Cardiac muscle cell (in vitro differentiated cells and primary cell): ENCODE results near the gene ZFR2. TPM values are rescaled to one million over a fixed set of nuclear protein-coding genes. Genes with fewer than 3 reads are reported as not detected.

Experiments used
- DNase-seq, 2 donors: peaks; one replicate each; pipeline versions ENCODE4 v3.0.0 to v3.0.0-alpha.2; 2010 to 2017; ENCODE audit warnings: low read depth in 1 of 2, low spot score in 1 of 2
- H3K27ac ChIP-seq: fragments of 200-600 bp; sonication (generic); 2 replicates; pipeline ENCODE4 v1.5.1; 2016
- H3K27me3 ChIP-seq: fragments of 200-600 bp; sonication (generic); 2 replicates; pipeline ENCODE4 v1.6.0; 2016; ENCODE audit warnings: control low read depth
- H3K36me3 ChIP-seq: fragments of 200-600 bp; sonication (generic); 2 replicates; pipeline ENCODE4 v1.5.1; 2016; ENCODE audit warnings: control low read depth
- H3K4me1 ChIP-seq: fragments of 200-600 bp; sonication (generic); 2 replicates; pipeline ENCODE4 v1.8.1; 2017; ENCODE audit warnings: low read depth, mild to moderate bottlenecking, mixed run types
- H3K4me3 ChIP-seq: fragments of 200-600 bp; sonication (generic); 2 replicates; pipeline ENCODE4 v1.5.1; 2016; ENCODE audit warnings: mild to moderate bottlenecking
- H3K9me3 ChIP-seq: fragments of 200-600 bp; sonication (generic); 2 replicates; pipeline ENCODE4 v1.5.1; 2017; ENCODE audit warnings: low read depth, mild to moderate bottlenecking, control low read depth
- polyA plus RNA-seq: library from polyadenylated mRNA; unstranded; fragments of >200 nt; fragmentation: Nextera tagmentation; extraction: Ambion mirVana; gene quantifications from 2 replicates; pipeline ENCODE4 v1.2.1, GENCODE V29; 2016
- total RNA-seq: library from RNA; depleted of rRNA; stranded (reverse); fragments of >200 nt; gene quantifications from 2 replicates; pipeline ENCODE4 v1.2.3, GENCODE V29; 2016
- TF ChIP-seq, protein P1 (sequence below): IDR thresholded peaks from 2 replicates; pipeline ENCODE4 v1.5.1; 2012; ENCODE audit warnings: low read depth, mild to moderate bottlenecking, low read length

The ZFR2 gene
- total and polyA plus RNA-seq, 2 experiments from 2014 or later = 18.8 to 44.7 TPM

GRCh38 chr19:3776479-3777040 lies 92.3 kb downstream of the ZFR2 start:
- TF ChIP-seq, protein P1, sequence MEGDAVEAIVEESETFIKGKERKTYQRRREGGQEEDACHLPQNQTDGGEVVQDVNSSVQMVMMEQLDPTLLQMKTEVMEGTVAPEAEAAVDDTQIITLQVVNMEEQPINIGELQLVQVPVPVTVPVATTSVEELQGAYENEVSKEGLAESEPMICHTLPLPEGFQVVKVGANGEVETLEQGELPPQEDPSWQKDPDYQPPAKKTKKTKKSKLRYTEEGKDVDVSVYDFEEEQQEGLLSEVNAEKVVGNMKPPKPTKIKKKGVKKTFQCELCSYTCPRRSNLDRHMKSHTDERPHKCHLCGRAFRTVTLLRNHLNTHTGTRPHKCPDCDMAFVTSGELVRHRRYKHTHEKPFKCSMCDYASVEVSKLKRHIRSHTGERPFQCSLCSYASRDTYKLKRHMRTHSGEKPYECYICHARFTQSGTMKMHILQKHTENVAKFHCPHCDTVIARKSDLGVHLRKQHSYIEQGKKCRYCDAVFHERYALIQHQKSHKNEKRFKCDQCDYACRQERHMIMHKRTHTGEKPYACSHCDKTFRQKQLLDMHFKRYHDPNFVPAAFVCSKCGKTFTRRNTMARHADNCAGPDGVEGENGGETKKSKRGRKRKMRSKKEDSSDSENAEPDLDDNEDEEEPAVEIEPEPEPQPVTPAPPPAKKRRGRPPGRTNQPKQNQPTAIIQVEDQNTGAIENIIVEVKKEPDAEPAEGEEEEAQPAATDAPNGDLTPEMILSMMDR = no peak
- no peaks in the 10 kb centered on the region for H3K4me1 ChIP-seq
- no peaks in the 10 kb centered on the region for H3K9me3 ChIP-seq
- no peaks in the 10 kb centered on the region for H3K27me3 ChIP-seq
- no peak overlapping the region for H3K4me3 ChIP-seq
- H3K36me3 ChIP-seq = no peaks in the 10 kb centered on the region
- DNase-seq = no peak
- H3K27ac ChIP-seq = no peak overlapping the region

GRCh38 chr19:3775831-3776230 lies 93.0 kb downstream of the ZFR2 start:
- H3K4me1 ChIP-seq = no peaks in the 10 kb centered on the region
- no peaks in the 10 kb centered on the region for H3K9me3 ChIP-seq
- no peak overlapping the region for H3K27ac ChIP-seq
- TF ChIP-seq, protein P1 = no peak
- no peaks in the 10 kb centered on the region for H3K27me3 ChIP-seq
- no peaks in the 10 kb centered on the region for H3K36me3 ChIP-seq
- no peak for DNase-seq
- no peak overlapping the region for H3K4me3 ChIP-seq

- Histone ChIP-seq H3K27me3 (no peaks in the 10 kb centered on the region), H3K9me3 (no peaks in the 10 kb centered on the region), H3K36me3 (no peaks in the 10 kb centered on the region), H3K4me3 (no peak overlapping the region), H3K27ac (no peak overlapping the region), H3K4me1 (no peaks in the 10 kb centered on the region)
- DNase-seq = no peak
- TF ChIP-seq, protein P1 = no peak
Observed at GRCh38 chr19:3775374-3775711, 93.5 kb downstream of the ZFR2 start.

- TF ChIP-seq, protein P1 = no peak
- H3K36me3 ChIP-seq = no peaks in the 10 kb centered on the region
- H3K9me3 ChIP-seq = no peaks in the 10 kb centered on the region
- H3K27me3 ChIP-seq = no peaks in the 10 kb centered on the region
- DNase-seq = no peak
- H3K4me1 ChIP-seq = no peaks in the 10 kb centered on the region
- H3K27ac ChIP-seq = no peak overlapping the region
- H3K4me3 ChIP-seq = no peak overlapping the region
Observed at GRCh38 chr19:3774621-3775373, 94.0 kb downstream of the ZFR2 start.

GRCh38 chr19:3773814-3774515 lies 94.9 kb downstream of the ZFR2 start:
- TF ChIP-seq, protein P1 = no peak
- H3K27ac ChIP-seq = no peak overlapping the region
- H3K36me3 ChIP-seq = no peaks in the 10 kb centered on the region
- no peaks in the 10 kb centered on the region for H3K9me3 ChIP-seq
- no peak overlapping the region for H3K4me3 ChIP-seq
- H3K27me3 ChIP-seq = no peaks in the 10 kb centered on the region
- H3K4me1 ChIP-seq = no peaks in the 10 kb centered on the region
- DNase-seq = no peak
